Cardiac fibroblast (primary cell): Measurements from ENCODE around the gene CHID1.

Experiments
- DNase-seq, 2 donors: peaks; one replicate each; pipeline versions ENCODE4 v3.0.0 to v3.0.0-alpha.2; 2010; ENCODE audit warnings: low read depth in 2 of 2
- H3K4me3 ChIP-seq, 2 donors: replicated peaks in 1 of 2; 1 replicate in 1 of 2; 2 replicates in 1 of 2; pipeline ENCODE4 v1.5.1; 2011; ENCODE audit warnings: low read depth in 2 of 2, low read length in 2 of 2, mild to moderate bottlenecking in 2 of 2, moderate library complexity in 1 of 2
- CTCF ChIP-seq: IDR thresholded peaks from one replicate; pipeline ENCODE4 v1.5.1; 2011; ENCODE audit warnings: low read depth, mild to moderate bottlenecking, low read length, inconsistent platforms

CHID1 gene

DNA sequence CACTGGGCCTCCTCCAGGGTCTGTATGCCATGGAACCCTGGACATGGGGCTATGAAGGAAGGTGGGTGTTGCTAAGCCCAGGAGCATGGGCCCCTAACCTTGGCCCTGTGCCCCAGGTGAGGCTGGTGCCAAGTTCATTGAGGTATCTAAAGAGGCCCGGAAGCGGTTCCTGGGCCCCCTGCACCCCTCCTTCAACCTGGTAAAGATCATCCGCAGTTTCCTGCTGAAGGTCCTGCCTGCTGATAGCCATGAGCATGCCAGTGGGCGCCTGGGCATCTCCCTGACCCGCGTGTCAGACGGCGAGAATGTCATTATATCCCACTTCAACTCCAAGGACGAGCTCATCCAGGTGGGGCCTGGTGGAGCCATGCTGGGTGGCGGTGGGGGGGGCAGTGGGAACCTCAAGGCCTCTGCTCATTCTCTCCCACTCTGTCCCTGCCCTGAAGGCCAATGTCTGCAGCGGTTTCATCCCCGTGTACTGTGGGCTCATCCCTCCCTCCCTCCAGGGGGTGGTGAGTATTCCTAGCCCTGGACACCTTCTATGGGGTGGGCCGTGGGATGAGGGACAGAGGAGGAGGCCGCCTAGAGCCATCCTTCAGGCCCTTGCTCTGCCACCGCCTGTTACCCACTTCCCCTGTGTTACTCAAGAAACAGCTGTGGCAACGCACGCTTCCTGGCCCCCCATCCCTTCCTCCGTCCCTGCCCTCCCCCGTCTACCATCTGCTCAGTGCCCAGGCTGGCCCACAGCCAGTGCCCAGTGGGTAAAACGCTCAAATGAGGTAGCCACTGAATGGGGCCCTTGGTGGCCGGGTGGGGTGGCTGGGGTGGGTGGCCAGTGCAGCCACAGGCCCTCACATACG, 88.9 kb downstream of the CHID1 start:
- peak overlapping the region in 1 of 2 donors; percentile 76 for H3K4me3 ChIP-seq
- TF ChIP-seq CTCF = no peak

DNA sequence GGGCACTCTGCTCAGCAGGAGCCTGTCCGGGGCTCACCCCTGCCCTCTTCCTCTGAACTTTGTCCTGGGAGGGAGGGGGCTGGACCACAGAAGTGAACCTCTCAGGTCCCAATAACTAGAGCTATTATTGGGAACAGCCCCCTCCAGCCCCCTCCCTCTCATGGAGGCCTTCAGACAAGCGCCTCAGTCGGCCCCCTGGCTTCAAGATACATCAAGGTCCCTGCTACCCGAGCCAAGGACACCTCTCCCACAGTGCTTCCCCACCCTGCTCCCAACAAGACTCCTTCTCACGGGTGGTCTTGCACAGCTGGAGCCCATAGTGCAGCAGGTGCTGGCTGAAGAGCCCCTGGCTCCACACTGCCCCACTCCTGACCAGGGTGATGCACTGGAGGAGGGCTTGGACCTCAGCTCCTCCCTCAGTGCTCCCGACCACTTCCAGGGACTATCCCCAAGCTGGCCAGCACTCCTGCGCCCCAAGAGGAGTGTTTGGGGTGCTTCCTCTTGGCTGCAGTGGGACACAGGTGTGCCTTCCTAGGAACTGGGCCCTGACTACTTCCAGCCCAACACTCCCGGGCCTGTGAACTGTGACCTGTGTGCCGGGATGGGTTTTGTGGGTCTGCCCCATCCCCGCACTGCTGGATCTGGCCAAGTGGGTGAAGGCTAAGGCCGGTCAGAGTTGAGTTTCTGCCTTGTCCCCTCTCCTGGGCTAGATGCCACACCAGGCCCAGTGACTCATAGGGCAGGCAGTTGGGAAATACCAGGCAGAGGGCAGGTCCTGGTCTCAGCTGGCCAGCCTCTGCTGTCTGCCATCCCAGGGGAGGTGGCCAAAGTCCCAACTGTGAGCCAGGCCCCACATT, 89.7 kb downstream of the CHID1 start:
- H3K4me3 ChIP-seq = peak overlapping the region; percentile 72 to 76
- no peak for TF ChIP-seq CTCF
- DNase-seq = peak; percentile 66 to 70

More for the DNA sequence above, 88.9 kb downstream of the CHID1 start:
- DNase-seq = no peak

- H3K4me3 ChIP-seq = peak overlapping the region; percentile 72 to 76
- no peak for TF ChIP-seq CTCF
- DNase-seq = peak; percentile 65 to 82
Measured at GRCh38 chr11:819943-820649, 90.5 kb downstream of the CHID1 start.

DNA sequence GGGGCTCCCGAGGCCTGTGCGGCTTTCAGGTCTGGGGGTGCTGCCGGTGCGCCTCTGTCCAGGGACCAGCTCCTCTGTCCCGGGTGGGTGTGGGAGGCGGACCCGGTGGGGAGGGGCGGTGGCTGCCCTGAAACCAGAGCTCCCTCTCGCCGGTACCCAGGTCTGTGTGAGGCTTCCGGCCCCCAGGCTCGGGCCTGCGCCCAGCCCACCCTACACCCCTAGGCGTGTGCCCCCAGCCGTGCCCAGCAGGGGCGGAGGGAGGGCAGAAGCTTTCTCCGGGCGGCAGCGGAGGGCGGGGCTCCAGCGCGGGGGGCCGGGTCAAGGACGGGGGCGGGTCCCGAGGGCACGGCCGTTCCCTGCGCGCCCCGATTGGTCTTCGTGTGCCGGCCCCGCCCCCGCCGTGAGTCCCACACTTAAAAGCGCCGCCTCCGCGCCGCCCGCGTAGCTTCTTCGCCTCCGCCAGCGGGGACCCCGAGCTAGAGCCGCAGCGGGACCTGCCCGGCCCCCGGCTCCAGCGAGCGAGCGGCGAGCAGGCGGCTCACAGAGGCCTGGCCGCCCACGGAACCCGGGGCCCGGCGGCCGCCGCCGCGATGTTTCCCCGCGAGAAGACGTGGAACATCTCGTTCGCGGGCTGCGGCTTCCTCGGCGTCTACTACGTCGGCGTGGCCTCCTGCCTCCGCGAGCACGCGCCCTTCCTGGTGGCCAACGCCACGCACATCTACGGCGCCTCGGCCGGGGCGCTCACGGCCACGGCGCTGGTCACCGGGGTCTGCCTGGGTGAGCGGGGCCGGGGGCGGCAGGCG, 91.3 kb downstream of the CHID1 start:
- DNase-seq = peak; percentile 81 to 92
- peak overlapping the region; percentile 72 to 76 for H3K4me3 ChIP-seq
- peak; percentile 8 for TF ChIP-seq CTCF

DNA sequence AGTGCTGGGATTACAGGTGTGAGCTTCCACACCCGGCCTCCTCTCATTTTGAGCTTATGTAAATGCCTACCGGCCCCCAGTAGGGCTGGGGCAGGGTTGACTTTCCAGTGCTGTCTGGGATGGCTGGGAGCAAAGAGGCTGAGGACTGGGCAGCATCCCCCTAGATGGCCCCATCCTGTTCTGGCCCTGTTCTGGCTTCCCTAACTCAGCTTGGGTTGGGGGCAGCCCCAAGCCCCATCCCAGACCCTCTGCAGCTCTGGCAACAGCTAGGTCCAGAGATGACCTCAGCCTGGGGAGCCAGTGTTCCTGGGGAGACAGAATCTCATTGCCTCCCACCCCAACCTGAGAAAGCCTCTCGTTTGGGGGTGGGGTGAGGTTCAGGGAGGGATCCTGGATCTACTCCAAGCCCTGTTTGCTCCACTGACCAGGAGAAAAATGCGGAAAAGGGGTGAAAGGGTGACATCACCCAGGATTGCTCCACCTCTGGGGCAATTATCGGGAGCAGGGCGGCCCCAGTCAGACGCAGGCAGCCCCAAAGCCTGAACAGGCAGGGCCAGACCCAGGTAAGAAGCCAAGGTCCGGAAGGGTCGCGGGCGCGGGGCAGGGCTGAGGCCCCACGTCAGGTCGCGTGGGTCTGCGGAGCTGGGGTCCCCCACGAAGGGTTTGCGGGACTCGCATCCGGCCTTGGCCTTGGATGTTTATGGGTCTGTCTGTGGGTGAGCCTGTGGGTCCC, 92.0 kb downstream of the CHID1 start, which contains the start of gene PNPLA2:
Gene PNPLA2 (plus strand): TSS at position 519 of the 733 bp plus-strand sequence. CDS start 805 bp downstream, outside the sequence.
- no peak for TF ChIP-seq CTCF
- H3K4me3 ChIP-seq = peak within 1 kb of the TSS; percentile 72 to 76
- peak; percentile 73 to 75 for DNase-seq
